SIG-M5 (cell line): Measurements from ENCODE around the gene ZFYVE9.
"Not testable (repeated sequence)": the region's sequence is repeated elsewhere in the genome, so short reads cannot be mapped to it uniquely, and the experiment has no call there.

Experiments
- DNase-seq: peaks from one replicate; lab custom pipeline; 2025; lab: John Stamatoyannopoulos, UW

Gene ZFYVE9

GRCh38 chr1:52145137-52145536, 3.2 kb downstream of the ZFYVE9 start:
- DNase-seq: no peak

DNA sequence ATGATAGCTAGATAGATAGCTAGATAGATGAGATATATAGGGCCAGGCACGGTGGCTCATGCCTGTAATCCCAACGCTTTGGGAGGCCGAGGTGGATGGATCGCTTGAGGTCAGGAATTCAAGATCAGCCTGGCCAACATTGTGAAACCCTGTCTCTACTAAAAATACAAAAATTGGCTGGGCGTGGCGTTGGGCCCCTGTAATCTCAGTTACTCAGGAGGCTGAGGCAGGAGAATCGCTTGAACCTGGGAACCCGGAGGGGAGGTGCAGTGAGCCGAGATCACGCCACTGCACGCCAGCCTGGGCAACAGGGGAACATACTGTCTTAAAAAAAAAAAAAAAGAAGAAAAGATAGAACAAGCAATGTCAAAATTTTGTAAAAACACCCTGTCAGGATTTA, 8.6 kb downstream of the ZFYVE9 start:
- DNase-seq: not testable (repeated sequence)

DNA sequence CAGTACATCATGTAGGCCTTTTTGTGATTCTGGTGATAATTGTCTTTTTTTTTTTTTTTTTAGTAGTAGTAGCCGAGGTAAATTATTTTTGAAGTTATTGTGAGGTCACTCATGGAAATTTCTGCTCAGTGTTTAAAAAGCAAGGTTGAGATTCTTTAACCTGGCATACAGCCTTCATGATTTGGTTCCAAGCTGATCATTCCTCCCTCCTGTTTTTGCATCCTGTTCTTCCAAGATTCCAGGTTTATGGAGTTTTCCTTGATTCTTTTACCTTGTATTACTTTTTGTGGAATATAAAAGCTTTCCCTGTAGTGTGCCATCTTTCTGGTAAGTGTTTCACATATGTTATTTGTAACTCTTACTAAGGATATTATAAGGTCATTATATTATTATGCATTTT, 9.1 kb downstream of the ZFYVE9 start:
- no peak for DNase-seq

- DNase-seq: no peak
Measured at GRCh38 chr1:52152572-52152971, 10.7 kb downstream of the ZFYVE9 start.

DNA sequence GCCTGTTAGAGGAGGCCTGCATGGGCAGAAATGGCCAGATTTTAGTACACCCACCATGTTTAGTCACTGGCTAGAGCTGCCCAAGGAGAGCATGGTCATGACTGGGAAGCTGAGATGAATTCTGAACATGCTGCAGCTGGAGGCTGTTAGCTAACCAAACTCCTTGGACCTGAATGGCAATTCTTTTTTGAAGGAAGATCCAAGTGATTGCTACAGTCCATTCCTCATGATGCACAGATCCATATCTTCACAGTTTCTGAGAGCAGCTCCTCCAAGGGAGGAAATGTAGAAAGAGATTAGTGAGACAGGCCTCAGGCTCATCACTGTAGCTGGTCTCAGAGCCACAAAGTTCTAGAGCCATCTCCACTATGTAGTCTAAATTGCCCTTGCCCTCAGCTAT, 11.1 kb downstream of the ZFYVE9 start:
- no peak for DNase-seq

GRCh38 chr1:52153898-52154297, 12.0 kb downstream of the ZFYVE9 start:
- no peak for DNase-seq

DNA sequence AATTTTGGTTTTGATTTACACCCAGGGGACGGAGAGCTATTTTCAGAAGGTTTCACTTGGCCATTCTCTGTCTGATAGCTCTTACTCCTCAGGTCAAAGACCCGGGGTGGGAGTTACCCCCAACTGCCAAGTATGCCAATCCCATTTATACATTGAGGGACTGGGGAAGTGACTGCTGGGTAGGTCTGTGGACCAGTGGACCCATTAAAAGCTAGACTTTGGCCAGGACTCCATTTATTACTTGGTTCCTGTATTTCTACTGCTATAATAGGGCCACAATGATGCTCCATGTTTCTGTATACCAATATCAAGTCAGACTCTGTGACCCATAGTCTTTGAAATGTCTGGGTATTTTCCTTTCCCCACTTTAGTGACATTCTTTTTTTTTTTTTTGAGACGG, 14.6 kb downstream of the ZFYVE9 start:
- no peak for DNase-seq

- no peak for DNase-seq
Measured at GRCh38 chr1:52157582-52157981, 15.7 kb downstream of the ZFYVE9 start.

GRCh38 chr1:52158218-52158617, 16.3 kb downstream of the ZFYVE9 start:
- no peak for DNase-seq

DNA sequence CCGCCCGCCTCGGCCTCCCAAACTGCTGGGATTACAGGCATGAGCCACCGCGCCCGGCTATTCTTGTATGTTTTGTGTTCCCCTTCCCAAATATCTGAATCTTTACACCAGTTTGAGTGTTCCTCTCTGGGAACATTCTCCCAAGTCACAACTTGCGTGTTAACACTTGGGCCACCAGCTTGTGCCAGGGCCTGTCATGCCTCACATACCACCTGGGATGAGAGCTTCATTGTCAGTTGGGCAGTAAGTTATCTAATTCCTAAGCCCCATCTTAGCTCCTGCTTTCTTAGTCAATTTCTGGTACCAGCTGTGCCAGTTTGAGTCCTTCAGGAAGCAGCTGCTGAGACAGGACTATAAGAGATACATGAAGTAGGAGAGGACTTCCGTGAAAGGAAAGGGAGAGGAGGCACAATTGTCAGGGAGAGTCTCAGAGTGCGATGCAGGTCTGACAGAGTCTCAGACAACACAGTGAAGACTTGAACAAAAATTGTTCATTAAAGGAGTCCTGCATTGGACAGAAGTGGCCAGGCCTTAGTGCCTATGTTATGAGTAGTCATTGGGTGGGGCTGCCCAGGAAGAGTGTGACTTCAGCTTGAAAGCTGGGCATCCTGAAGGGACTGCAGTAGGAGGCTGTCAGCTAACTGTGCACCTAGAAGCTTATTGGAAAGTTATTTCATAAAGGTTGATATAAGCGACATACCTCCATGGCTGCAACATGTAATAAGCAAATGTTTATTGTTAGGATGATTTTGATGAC, 17.3 kb downstream of the ZFYVE9 start:
- DNase-seq: no peak

DNA sequence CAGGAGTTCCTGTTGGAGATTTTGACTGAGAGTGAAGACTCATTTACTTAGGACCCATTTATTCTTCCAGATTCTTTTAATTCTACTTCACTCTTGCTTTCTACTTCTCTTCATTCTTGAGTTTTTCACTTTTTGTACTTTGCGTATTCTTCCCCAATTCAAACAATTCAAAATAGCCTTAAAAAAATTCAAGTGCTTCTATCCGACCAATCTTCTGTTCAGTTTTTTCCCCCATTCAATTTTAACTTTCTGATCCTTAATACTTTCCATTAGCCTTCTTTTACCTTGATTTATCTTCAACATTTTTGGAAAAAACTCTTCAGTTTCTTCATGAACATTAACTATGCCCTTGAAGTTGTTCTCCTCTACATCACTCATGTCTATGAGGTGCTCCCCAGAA, 21.1 kb downstream of the ZFYVE9 start:
- DNase-seq: no peak

- no peak for DNase-seq
Measured at GRCh38 chr1:52164604-52165003, 22.7 kb downstream of the ZFYVE9 start.

DNA sequence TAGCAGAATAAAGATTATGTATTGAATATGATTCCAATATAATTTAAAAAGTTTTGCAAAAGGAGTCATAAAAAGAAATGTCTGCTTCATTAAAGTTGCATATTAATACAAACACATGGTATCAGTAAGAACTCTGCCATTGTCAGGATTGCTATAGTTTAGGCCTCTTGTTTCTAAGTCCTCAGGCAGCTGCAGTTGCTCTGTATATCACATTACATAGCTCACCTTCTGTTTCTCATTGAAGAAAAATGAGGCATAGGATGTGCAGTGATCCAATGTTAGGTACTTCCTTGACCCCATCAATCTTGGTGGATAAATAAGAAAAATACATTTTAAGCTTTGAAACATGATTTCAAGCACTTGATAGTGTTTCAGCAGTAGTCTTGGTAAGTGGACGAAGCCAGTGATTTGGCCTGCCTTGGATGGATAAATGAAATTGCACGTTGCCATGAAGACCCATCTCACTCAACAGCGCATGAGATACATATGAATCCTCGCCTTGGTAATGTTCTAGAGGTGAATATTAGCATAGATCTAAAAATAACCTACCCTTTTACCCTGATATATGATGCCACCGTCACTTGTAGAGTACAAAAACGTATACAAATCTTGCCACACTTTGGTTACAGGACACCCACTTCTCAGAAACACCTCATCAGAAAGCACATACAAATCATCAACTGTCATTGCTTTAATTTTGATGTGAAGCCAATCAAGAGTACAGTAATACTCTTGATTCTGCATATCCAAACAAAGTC, 25.3 kb downstream of the ZFYVE9 start:
- no peak for DNase-seq

DNA sequence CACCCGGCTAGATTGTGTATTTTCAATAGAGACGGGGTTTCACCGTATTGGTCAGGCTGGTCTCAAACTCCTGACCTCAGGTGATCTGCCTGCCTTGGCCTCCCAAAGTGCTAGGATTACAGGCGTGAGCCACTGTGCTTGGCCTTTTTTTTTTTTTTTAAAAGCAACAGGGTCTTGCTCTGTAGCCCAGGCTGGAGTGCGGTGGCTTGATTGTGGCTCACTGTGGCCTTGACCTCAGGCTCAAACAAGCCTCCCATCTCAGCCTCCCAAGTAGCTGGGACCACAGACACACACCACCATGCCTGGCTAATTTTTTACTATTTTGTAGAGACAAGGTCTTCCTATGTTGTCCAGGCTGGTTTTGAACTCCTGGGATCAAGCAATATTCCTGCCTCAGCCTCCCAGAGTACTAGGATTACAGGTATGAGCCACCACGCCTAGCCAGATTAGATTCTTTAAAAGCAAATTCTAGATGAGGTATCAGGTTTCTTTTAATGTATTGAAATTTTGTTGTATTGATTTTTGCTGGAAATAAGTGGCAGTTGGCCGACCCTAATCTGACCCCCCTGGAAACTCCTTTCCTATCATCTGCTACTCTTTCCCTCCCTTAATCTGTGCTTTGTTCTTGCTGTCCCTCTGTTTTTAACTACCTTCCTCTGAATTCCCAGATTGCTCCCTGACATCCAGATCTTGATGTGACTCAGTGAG, 26.6 kb downstream of the ZFYVE9 start:
- DNase-seq: no peak

DNA sequence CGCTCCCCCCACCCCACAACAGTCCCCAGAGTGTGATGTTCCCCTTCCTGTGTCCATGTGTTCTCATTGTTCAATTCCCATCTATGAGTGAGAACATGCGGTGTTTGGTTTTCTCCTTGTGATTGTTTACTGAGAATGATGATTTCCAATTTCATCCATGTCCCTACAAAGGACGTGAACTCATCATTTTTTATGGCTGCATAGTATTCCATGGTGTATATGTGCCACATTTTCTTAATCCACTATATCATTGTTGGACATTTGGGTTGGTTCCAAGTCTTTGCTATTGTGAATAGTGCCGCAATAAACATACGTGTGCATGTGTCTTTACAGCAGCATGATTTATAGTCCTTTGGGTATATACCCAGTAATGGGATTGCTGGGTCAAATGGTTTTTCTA, 29.3 kb downstream of the ZFYVE9 start:
- not testable (repeated sequence) for DNase-seq

- no peak for DNase-seq
Measured at GRCh38 chr1:52179073-52179472, 37.2 kb downstream of the ZFYVE9 start.

DNA sequence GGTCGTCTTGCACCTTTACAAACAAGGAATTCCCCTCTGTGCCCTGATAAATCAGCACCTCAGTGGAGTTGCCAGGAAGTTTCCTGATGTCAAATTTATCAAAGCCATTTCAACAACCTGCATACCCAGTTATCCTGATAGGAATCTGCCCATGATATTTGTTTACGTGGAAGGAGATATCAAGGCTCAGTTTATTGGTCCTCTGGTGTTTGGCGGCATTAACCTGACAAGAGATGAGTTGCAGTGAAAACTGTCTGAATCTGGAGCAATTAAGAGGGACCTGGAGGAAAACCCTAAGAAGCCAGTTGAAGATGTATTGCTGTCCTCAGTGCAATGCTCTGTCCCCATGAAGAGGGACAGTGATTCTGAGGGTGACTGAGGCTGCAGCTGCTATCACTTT, 38.3 kb downstream of the ZFYVE9 start:
- DNase-seq: no peak

DNA sequence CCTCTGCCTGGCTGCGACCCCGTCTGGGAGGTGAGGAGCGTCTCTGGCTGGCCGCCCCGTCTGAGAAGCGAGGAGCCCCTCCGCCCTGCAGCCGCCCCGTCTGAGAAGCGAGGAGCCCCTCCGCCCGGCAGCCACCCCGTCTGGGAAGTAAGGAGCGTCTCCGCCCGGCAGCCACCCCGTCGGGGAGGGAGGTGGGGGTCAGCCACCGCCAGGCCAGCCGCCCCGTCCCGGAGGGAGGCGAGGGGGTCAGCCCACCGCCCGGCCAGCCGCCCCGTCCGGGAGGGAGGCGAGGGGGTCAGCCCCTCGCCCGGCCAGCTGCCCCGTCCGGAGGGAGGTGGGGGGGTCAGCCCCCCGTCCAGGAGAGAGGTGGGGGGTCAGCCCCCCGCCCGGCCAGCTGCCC, 39.9 kb downstream of the ZFYVE9 start:
- DNase-seq: not testable (repeated sequence)

GRCh38 chr1:52182328-52182727, 40.4 kb downstream of the ZFYVE9 start:
- DNase-seq: not testable (repeated sequence)

- no peak for DNase-seq
Measured at GRCh38 chr1:52182874-52183400, 41.0 kb downstream of the ZFYVE9 start.

- no peak for DNase-seq
Measured at GRCh38 chr1:52186449-52186848, 44.6 kb downstream of the ZFYVE9 start.

GRCh38 chr1:52189898-52190480, 48.1 kb downstream of the ZFYVE9 start:
- DNase-seq: no peak
